Prostate gland (tissue), 2 donors: Measurements from ENCODE around the gene TTBK2. TPM values are rescaled to one million over a fixed set of nuclear protein-coding genes. Genes with fewer than 3 reads are reported as not detected.

Experiments used
- DNase-seq: peaks from one replicate; pipeline ENCODE4 v3.0.0-alpha.2; 2019; ENCODE audit warnings: low spot score
- H3K27ac ChIP-seq, 2 donors: fragments of 200-600 bp; sonication (generic); 2 replicates each; pipeline ENCODE4 v1.5.1; 2017 to 2019
- H3K27me3 ChIP-seq: fragments of 200-600 bp; sonication (generic); replicated peaks from 2 replicates; pipeline ENCODE4 v1.5.1; 2019; ENCODE audit not compliant: insufficient read depth
- H3K36me3 ChIP-seq, 2 donors: fragments of 200-600 bp; sonication (generic); 1 replicate in 1 of 2; 2 replicates in 1 of 2; pipeline versions ENCODE4 v1.5.1 to v1.8.1; 2017 to 2019
- H3K4me1 ChIP-seq: fragments of 200-600 bp; sonication (generic); replicated peaks from 2 replicates; pipeline ENCODE4 v1.5.1; 2019
- H3K4me3 ChIP-seq, 2 donors: fragments of 200-600 bp; sonication (generic); 2 replicates each; pipeline ENCODE4 v1.5.1; 2017 to 2019
- H3K9me3 ChIP-seq: fragments of 200-600 bp; sonication (generic); 2 replicates; pipeline ENCODE4 v1.5.1; 2017
- CTCF ChIP-seq, 4 experiments: fragments of 200-600 bp in 2 of 4; fragments of 450-650 bp in 2 of 4; sonication (generic) in 2 of 4; IDR thresholded peaks; 1 replicate in 3 of 4; 2 replicates in 1 of 4; pipeline ENCODE4 v1.5.1; 2016 to 2019; ENCODE audit warnings: antibody characterized with exemption in 4 of 4, mild to moderate bottlenecking in 2 of 4, moderate library complexity in 2 of 4
- POLR2A ChIP-seq: fragments of 450-650 bp; IDR thresholded peaks from one replicate; pipeline ENCODE4 v1.6.1; 2016; ENCODE audit warnings: antibody characterized with exemption, mild to moderate bottlenecking
- POLR2AphosphoS5 ChIP-seq: sonication (generic); formaldehyde crosslinking; IDR thresholded peaks from one replicate; pipeline ENCODE4 v1.6.1; 2017; ENCODE audit warnings: antibody characterized with exemption
- WGBS: methylation state at CpG from one replicate; pipeline ENCODE4 v1.1.5; 2018; 5-methylcytosine and 5-hydroxymethylcytosine counted together
- intact Hi-C: fragments of 100-400 bp; cut with DNase I; formaldehyde crosslinking; loops from one replicate; pipeline ENCODE4 v1.14.2; 2022
- total RNA-seq, 2 donors: library from RNA; depleted of rRNA; stranded (reverse); fragments of >200 nt; gene quantifications; one replicate each; pipeline ENCODE4 v1.1.0, GENCODE V29; 2016

TTBK2 gene
- total RNA-seq, 2 donors from 2014 or later = 20.4 to 30.3 TPM

- Histone ChIP-seq H3K36me3 (peaks cover 10 to 37% of the 10 kb centered on the region in 2 donors), H3K27ac (no peak overlapping the region)
- WGBS = 82% methylated on average over 13 of the region's 14 CpGs
These were observed 191.6 kb downstream of the TTBK2 start for GRCh38 chr15:42728972-42729371.

GRCh38 chr15:42728560-42728959, 192.0 kb downstream of the TTBK2 start:
- H3K36me3 ChIP-seq = peaks cover 9 to 37% of the 10 kb centered on the region in 2 donors
- H3K27me3 ChIP-seq = no peaks in the 10 kb centered on the region
- no peak for TF ChIP-seq CTCF (IDR thresholded peaks at IDR 0.05)
- TF ChIP-seq POLR2A = no peak
- no peak for TF ChIP-seq POLR2AphosphoS5
- no peak for DNase-seq
- no peaks in the 10 kb centered on the region for H3K4me1 ChIP-seq
- no peak overlapping the region for H3K4me3 ChIP-seq
- WGBS = 85% methylated on average over 5 of the region's 5 CpGs
- no peak overlapping the region for H3K27ac ChIP-seq
- intact Hi-C loops = no loop called here
- H3K9me3 ChIP-seq = no peaks in the 10 kb centered on the region

More at GRCh38 chr15:42728972-42729371, 191.6 kb downstream of the TTBK2 start:
- no peak for DNase-seq
- Histone ChIP-seq H3K27me3 (no peaks in the 10 kb centered on the region), H3K4me1 (no peaks in the 10 kb centered on the region), H3K4me3 (no peak overlapping the region), H3K9me3 (no peaks in the 10 kb centered on the region)
- intact Hi-C loops = no loop called here
- no peak for TF ChIP-seq POLR2AphosphoS5
- TF ChIP-seq POLR2A = no peak
- no peak for TF ChIP-seq CTCF (IDR thresholded peaks at IDR 0.05)

GRCh38 chr15:42727750-42728381, 192.7 kb downstream of the TTBK2 start:
- intact Hi-C loops = no loop called here

GRCh38 chr15:42726114-42726513, 194.5 kb downstream of the TTBK2 start:
- no peak overlapping the region for H3K4me3 ChIP-seq
- intact Hi-C loops = no loop called here
- H3K27ac ChIP-seq = no peak overlapping the region
- 77% methylated on average over 11 of the region's 11 CpGs for WGBS
- H3K9me3 ChIP-seq = no peaks in the 10 kb centered on the region
- H3K36me3 ChIP-seq = peaks cover 6 to 24% of the 10 kb centered on the region in 2 donors
- no peak for TF ChIP-seq POLR2AphosphoS5
- TF ChIP-seq POLR2A = no peak
- no peak for TF ChIP-seq CTCF (IDR thresholded peaks at IDR 0.05)
- no peak for DNase-seq
- no peaks in the 10 kb centered on the region for H3K27me3 ChIP-seq
- H3K4me1 ChIP-seq = no peaks in the 10 kb centered on the region

More at GRCh38 chr15:42727750-42728381, 192.7 kb downstream of the TTBK2 start:
- Histone ChIP-seq H3K9me3 (no peaks in the 10 kb centered on the region), H3K4me3 (no peak overlapping the region), H3K27me3 (no peaks in the 10 kb centered on the region), H3K36me3 (peaks cover 9 to 37% of the 10 kb centered on the region in 2 donors), H3K27ac (no peak overlapping the region), H3K4me1 (no peaks in the 10 kb centered on the region)
- TF ChIP-seq POLR2A (no peak), POLR2AphosphoS5 (no peak), CTCF (IDR thresholded peaks at IDR 0.05) (no peak)
- WGBS = 64% methylated on average over 13 of the region's 13 CpGs
- DNase-seq = peak; percentile 59

GRCh38 chr15:42725331-42725903, 195.2 kb downstream of the TTBK2 start:
- DNase-seq = no peak
- 88% methylated on average over 12 of the region's 12 CpGs for WGBS
- Histone ChIP-seq H3K27ac (no peak overlapping the region), H3K36me3 (peaks cover 6 to 18% of the 10 kb centered on the region in 2 donors), H3K27me3 (no peaks in the 10 kb centered on the region), H3K4me3 (no peak overlapping the region), H3K4me1 (no peaks in the 10 kb centered on the region), H3K9me3 (no peaks in the 10 kb centered on the region)
- intact Hi-C loops = no loop called here
- TF ChIP-seq POLR2AphosphoS5 (no peak), CTCF (IDR thresholded peaks at IDR 0.05) (no peak), POLR2A (no peak)
